K562 (cell line): ENCODE measurements around the gene C4BPB. TPM values are rescaled to one million over a fixed set of nuclear protein-coding genes. Genes with fewer than 3 reads are reported as not detected.

ENCODE experiments used
- ATAC-seq: fragments of 200-7000 bp; cut with Tn5 transposase; 3 replicates; pipeline ENCODE4 v1.9.1; 2020; ENCODE audit warnings: moderate library complexity
- BruUV-seq: library from RNA; stranded (reverse); fragments of 400-500 nt; replicated peaks from 2 replicates; lab custom pipeline; 2021; lab: Mats Ljungman, UMichigan
- CTCF ChIA-PET: fragments of 300-600 bp; formaldehyde crosslinking; extraction: SDS; loops from one replicate; lab custom pipeline; 2021; ENCODE audit warnings: low intra/inter-chr PET ratio; lab: Yijun Ruan, JAX
- POLR2A ChIA-PET: fragments of 300-600, 350-650 bp; sonication (Branson Sonifier 250); formaldehyde crosslinking; extraction: SDS; loops from one replicate; lab custom pipeline; 2021; ENCODE audit warnings: antibody characterized with exemption, inconsistent platforms; lab: Yijun Ruan, JAX
- DNase-seq, 4 experiments: peaks; one replicate each; pipeline versions ENCODE4 v3.0.0 to v3.0.0-alpha.2; 2011 to 2018; ENCODE audit warnings: low spot score in 3 of 4, mixed read lengths in 3 of 4; ENCODE audit errors: extremely low read depth in 1 of 4
- FAIRE-seq: peaks from 2 replicates; lab custom pipeline; 2011; peaks lifted over from hg19 to GRCh38; lab: Jason Lieb, UNC
- H2AFZ ChIP-seq: 2 replicates; pipeline ENCODE4 v1.6.0; 2011; ENCODE audit warnings: low read depth, low read length, control low read depth, inconsistent platforms
- H3K27ac ChIP-seq: fragments of 200-600 bp; 3 replicates; pipeline ENCODE4 v1.8.0; 2011; ENCODE audit warnings: low read depth, mild to moderate bottlenecking, control low read depth, inconsistent platforms, low read length, moderate library complexity, mixed read lengths; ENCODE audit errors: extremely low read depth
- H3K27me3 ChIP-seq, 2 experiments: fragments of 300-600 bp in 1 of 2; 2 replicates in 1 of 2; 3 replicates in 1 of 2; pipeline versions ENCODE4 v1.6.0 to v1.8.0; 2011; ENCODE audit warnings: inconsistent platforms in 2 of 2, low read length in 2 of 2, mild to moderate bottlenecking in 1 of 2, mixed read lengths in 1 of 2, moderate library complexity in 1 of 2; ENCODE audit not compliant: control insufficient read depth in 2 of 2, insufficient read depth in 2 of 2
- H3K36me3 ChIP-seq: fragments of 300-600 bp; 3 replicates; pipeline ENCODE4 v1.8.0; 2011; ENCODE audit warnings: mild to moderate bottlenecking, low read length, inconsistent platforms; ENCODE audit not compliant: control insufficient read depth, insufficient read depth
- H3K4me1 ChIP-seq, 2 experiments: fragments of 200-600 bp in 1 of 2; replicated peaks in 1 of 2; 2 replicates in 1 of 2; 3 replicates in 1 of 2; pipeline versions ENCODE4 v1.5.1 to v1.8.0; 2011; ENCODE audit warnings: inconsistent platforms in 2 of 2, low read length in 2 of 2, mild to moderate bottlenecking in 1 of 2, mixed read lengths in 1 of 2, moderate library complexity in 1 of 2; ENCODE audit not compliant: control insufficient read depth in 2 of 2, insufficient read depth in 2 of 2
- H3K4me2 ChIP-seq: 2 replicates; pipeline ENCODE4 v1.6.1; 2011; ENCODE audit warnings: low read length, control low read depth, inconsistent platforms, mixed read lengths; ENCODE audit not compliant: insufficient read depth
- H3K4me3 ChIP-seq: fragments of 200-600 bp; sonication (generic), shearing (Covaris generic); 2 replicates; pipeline ENCODE4 v1.5.1; 2016; ENCODE audit warnings: control low read depth, inconsistent platforms
- H3K79me2 ChIP-seq: fragments of 200-600 bp; 3 replicates; pipeline ENCODE4 v1.8.0; 2011; ENCODE audit warnings: low read length, inconsistent platforms; ENCODE audit not compliant: control insufficient read depth, insufficient read depth
- H3K9ac ChIP-seq, 2 experiments: 2 replicates each; pipeline versions ENCODE4 v1.6.0 to v1.6.1; 2011; ENCODE audit warnings: low read depth in 2 of 2, low read length in 2 of 2, control low read depth in 1 of 2, inconsistent platforms in 1 of 2, mild to moderate bottlenecking in 1 of 2, mixed read lengths in 1 of 2; ENCODE audit not compliant: insufficient read depth in 1 of 2
- H3K9me1 ChIP-seq: one replicate; pipeline ENCODE4 v1.6.0; 2011; ENCODE audit warnings: inconsistent platforms, mild to moderate bottlenecking, low read length, moderate library complexity; ENCODE audit not compliant: control insufficient read depth, insufficient read depth
- H3K9me3 ChIP-seq: replicated peaks from 2 replicates; pipeline ENCODE4 v1.5.1; 2011; ENCODE audit warnings: low read depth, low read length, inconsistent platforms; ENCODE audit not compliant: control insufficient read depth, insufficient read depth
- H4K20me1 ChIP-seq: replicated peaks from 2 replicates; pipeline ENCODE4 v1.6.1; 2011; ENCODE audit warnings: low read length, inconsistent platforms, mixed read lengths; ENCODE audit not compliant: control insufficient read depth, insufficient read depth
- AFF1 ChIP-seq, 2 experiments: fragments of 450-650 bp; IDR thresholded peaks; 2 replicates each; pipeline ENCODE4 v1.6.1; 2018; ENCODE audit warnings: mild to moderate bottlenecking in 2 of 2, low read depth in 1 of 2; ENCODE audit not compliant: partially characterized antibody in 2 of 2
- BHLHE40 ChIP-seq: IDR thresholded peaks from 2 replicates; pipeline ENCODE4 v1.6.1; 2011; ENCODE audit warnings: low read length, improper control_type of control experiment
- E2F3 ChIP-seq: fragments of 250-450 bp; sonication (Bioruptor Pico); IDR thresholded peaks from 2 replicates; pipeline ENCODE4 v1.4.0; 2020; ENCODE audit warnings: mild to moderate bottlenecking
- PHB ChIP-seq: fragments of 250-450 bp; sonication (Bioruptor Pico); IDR thresholded peaks from 2 replicates; pipeline ENCODE4 v1.5.0; 2021
- RUNX1 ChIP-seq: sonication (generic); IDR thresholded peaks from 2 replicates; pipeline ENCODE4 v1.6.1; 2016; ENCODE audit warnings: antibody characterized with exemption, low read depth
- SLC30A9 ChIP-seq: fragments of 250-450 bp; sonication (Bioruptor Pico); IDR thresholded peaks from 2 replicates; pipeline ENCODE4 v1.8.0; 2022; ENCODE audit warnings: mild to moderate bottlenecking, moderate library complexity
- SRSF9 ChIP-seq: fragments of 200-400 bp; formaldehyde crosslinking; IDR thresholded peaks from 2 replicates; pipeline ENCODE4 v1.6.1; 2017; ENCODE audit warnings: low read depth, low read length, borderline replicate concordance
- ZNF431 ChIP-seq: sonication (generic); formaldehyde crosslinking; IDR thresholded peaks from 2 replicates; pipeline ENCODE4 v1.8.0; 2022; ENCODE audit warnings: mild to moderate bottlenecking, missing genetic modification reagents
- whole genome bisulfite sequencing: fragments of 100-300 bp; shearing (Covaris generic); methylation state at CpG from one replicate; pipeline ENCODE4 v1.1.6; 2016; ENCODE audit warnings: low coverage, mixed read lengths; ENCODE audit not compliant: insufficient coverage; ENCODE audit errors: missing lambda C conversion rate; 5-methylcytosine and 5-hydroxymethylcytosine counted together
- in situ Hi-C: fragments of 300-500 bp; cut with MboI; formaldehyde crosslinking; loops from 4 replicates; pipeline ENCODE4 v1.15.0; 2018; ENCODE audit warnings: inconsistent platforms, mixed read lengths
- intact Hi-C: fragments of 100-400 bp; cut with micrococcal nuclease; formaldehyde crosslinking; loops from 2 replicates; pipeline ENCODE4 v1.14.2; 2022
- polyA plus RNA-seq, 8 experiments: library from polyadenylated mRNA; depleted of rRNA in 4 of 8; stranded (reverse) in 5 of 8; unstranded in 3 of 8; fragments of >200 nt; fragmentation: Nextera tagmentation in 2 of 8; fragmentation: Illumina TruSeq in 1 of 8; extraction: Ambion mirVana in 2 of 8; extraction: Trizol in 1 of 8; gene quantifications; 2 replicates each; pipeline versions ENCODE4 v1.2.1 to v1.2.3, GENCODE V29; 2011 to 2014; ENCODE audit warnings: inconsistent platforms in 1 of 8, missing spikeins in 1 of 8
- total RNA-seq, 7 experiments: library from RNA; depleted of rRNA in 6 of 7; stranded (reverse); fragments of >200 nt in 6 of 7; fragmentation: Illumina TruSeq in 2 of 7; extraction: Trizol in 2 of 7; gene quantifications; 2 replicates each; pipeline versions ENCODE4 v1.2.1 to v1.2.3, GENCODE V29; 2011 to 2021; ENCODE audit warnings: low replicate concordance in 1 of 7

The C4BPB gene
- total and polyA plus RNA-seq, 9 of the 15 experiments (the other 6 are each of a cell fraction or from before 2014, with no cell fraction given), result not detected

GRCh38 chr1:207112616-207113296, 24.1 kb downstream of the C4BPB start:
- BruUV-seq, result no TSS peak
- Histone ChIP-seq H3K79me2 (no peaks in the 10 kb centered on the region), H4K20me1 (no peaks in the 10 kb centered on the region), H3K4me3 (no peak overlapping the region), H3K36me3 (no peaks in the 10 kb centered on the region), H3K9ac (no peak overlapping the region), H3K4me2 (no peak overlapping the region), H3K27ac (no peak overlapping the region), H3K9me3 (no peaks in the 10 kb centered on the region), H3K27me3 (no peaks in the 10 kb centered on the region), H3K4me1 (no peaks in the 10 kb centered on the region), H2AFZ (peak overlapping the region; percentile 10; the same call in 1 of the 2 replicates), H3K9me1 (no peaks in the 10 kb centered on the region)
- ChIA-PET CTCF (no interaction called here), POLR2A (interaction anchor here (0.6 to 0.9 kb wide), 2 partner anchors 8 to 53 kb away, joined by 3 read pairs; no protein-coding TSS in a partner anchor)
- no peak for FAIRE-seq
- no peak for ATAC-seq
- intact Hi-C loops, result no loop called here
- DNase-seq, result no peak
- WGBS, result 13% methylated on average over 2 of the region's 2 CpGs
- in situ Hi-C loops, result no loop called here
- TF ChIP-seq ZNF431 (no peak), PHB (CRISPR knock-in tag) (no peak), BHLHE40 (no peak), AFF1 (IDR thresholded peaks at IDR 0.05; ENCODE audit: low read depth in 1 of 2, partially characterized antibody in 2 of 2) (no peak), SLC30A9 (CRISPR knock-in tag) (no peak), SRSF9 (no peak), E2F3 (no peak), RUNX1 (no peak)
